ENCODE data around the gene KCNG2. TPM values are rescaled to one million over a fixed set of nuclear protein-coding genes. Genes with fewer than 3 reads are reported as not detected.

Gene KCNG2
- total RNA-seq, 1 donor from 2014 or later, result not detected

GRCh38 chr18:79848579-79849327 lies 51.0 kb downstream of the KCNG2 start:
- Mint-ChIP-seq H3K27me3 (ENCODE audit: low read depth) (peaks cover 6% of the 10 kb centered on the region), H3K9me3 (ENCODE audit: low read depth) (peaks cover 3% of the 10 kb centered on the region), H3K4me3 (ENCODE audit: unreplicated experiment) (no peak overlapping the region), H3K4me1 (ENCODE audit: low read depth) (no peaks in the 10 kb centered on the region), H3K27ac (ENCODE audit: unreplicated experiment) (no peak overlapping the region), H3K36me3 (ENCODE audit: low read depth) (no peaks in the 10 kb centered on the region)
- TF ChIP-seq CTCF (IDR thresholded peaks at IDR 0.05), result no peak
- DNase-seq (ENCODE audit: low spot score), result peak; percentile 63

GRCh38 chr18:79849328-79850207 lies 51.8 kb downstream of the KCNG2 start:
- no peak overlapping the region for H3K4me3 Mint-ChIP-seq (ENCODE audit: unreplicated experiment)
- no peak for TF ChIP-seq CTCF (IDR thresholded peaks at IDR 0.05)
- peaks cover 1% of the 10 kb centered on the region for H3K27me3 Mint-ChIP-seq (ENCODE audit: low read depth)
- H3K9me3 Mint-ChIP-seq (ENCODE audit: low read depth), result no peaks in the 10 kb centered on the region
- DNase-seq (ENCODE audit: low spot score), result peak; percentile 90
- H3K36me3 Mint-ChIP-seq (ENCODE audit: low read depth), result no peaks in the 10 kb centered on the region
- no peaks in the 10 kb centered on the region for H3K4me1 Mint-ChIP-seq (ENCODE audit: low read depth)
- no peak overlapping the region for H3K27ac Mint-ChIP-seq (ENCODE audit: unreplicated experiment)

GRCh38 chr18:79850731-79851130 lies 53.0 kb downstream of the KCNG2 start:
- Mint-ChIP-seq H3K27me3 (ENCODE audit: low read depth) (peaks cover 3% of the 10 kb centered on the region), H3K9me3 (ENCODE audit: low read depth) (no peaks in the 10 kb centered on the region), H3K36me3 (ENCODE audit: low read depth) (no peaks in the 10 kb centered on the region), H3K4me3 (ENCODE audit: unreplicated experiment) (no peak overlapping the region), H3K27ac (ENCODE audit: unreplicated experiment) (no peak overlapping the region), H3K4me1 (ENCODE audit: low read depth) (peaks cover 5% of the 10 kb centered on the region)
- no peak for TF ChIP-seq CTCF (IDR thresholded peaks at IDR 0.05)
- DNase-seq (ENCODE audit: low spot score), result no peak

GRCh38 chr18:79851489-79851888 lies 53.8 kb downstream of the KCNG2 start:
- Mint-ChIP-seq H3K36me3 (ENCODE audit: low read depth) (no peaks in the 10 kb centered on the region), H3K27ac (ENCODE audit: unreplicated experiment) (no peak overlapping the region), H3K4me3 (ENCODE audit: unreplicated experiment) (no peak overlapping the region), H3K4me1 (ENCODE audit: low read depth) (peaks cover 5% of the 10 kb centered on the region), H3K27me3 (ENCODE audit: low read depth) (peaks cover 8% of the 10 kb centered on the region), H3K9me3 (ENCODE audit: low read depth) (no peaks in the 10 kb centered on the region)
- no peak for TF ChIP-seq CTCF (IDR thresholded peaks at IDR 0.05)
- no peak for DNase-seq (ENCODE audit: low spot score)

- no peak for DNase-seq (ENCODE audit: low spot score)
- no peak for TF ChIP-seq CTCF (IDR thresholded peaks at IDR 0.05)
- peaks cover 6% of the 10 kb centered on the region for H3K4me1 Mint-ChIP-seq (ENCODE audit: low read depth)
- no peak overlapping the region for H3K27ac Mint-ChIP-seq (ENCODE audit: unreplicated experiment)
- H3K27me3 Mint-ChIP-seq (ENCODE audit: low read depth), result peaks cover 8% of the 10 kb centered on the region
- no peaks in the 10 kb centered on the region for H3K9me3 Mint-ChIP-seq (ENCODE audit: low read depth)
- no peak overlapping the region for H3K4me3 Mint-ChIP-seq (ENCODE audit: unreplicated experiment)
- H3K36me3 Mint-ChIP-seq (ENCODE audit: low read depth), result no peaks in the 10 kb centered on the region
Measured at GRCh38 chr18:79851950-79852349, 54.2 kb downstream of the KCNG2 start.

Data from chondrocyte (in vitro differentiated cells).